WI38 (cell line): Measurements from ENCODE around the gene WWC2.
A peak's percentile ranks its signal among the peaks of the same experiment; 100 is the strongest.

Experiments
- H3K4me3 ChIP-seq: 2 replicates; pipeline ENCODE4 v1.5.1; 2011; ENCODE audit warnings: low read depth, mild to moderate bottlenecking, control low read depth, low read length
- CTCF ChIP-seq: IDR thresholded peaks from 2 replicates; pipeline ENCODE4 v1.5.1; 2012; ENCODE audit warnings: low read depth, mild to moderate bottlenecking, control low read depth, low read length

WWC2 gene

GRCh38 chr4:183100827-183101226 is 1.8 kb downstream of the WWC2 start:
- TF ChIP-seq CTCF: no peak
- H3K4me3 ChIP-seq: peak overlapping the region; percentile 90

DNA sequence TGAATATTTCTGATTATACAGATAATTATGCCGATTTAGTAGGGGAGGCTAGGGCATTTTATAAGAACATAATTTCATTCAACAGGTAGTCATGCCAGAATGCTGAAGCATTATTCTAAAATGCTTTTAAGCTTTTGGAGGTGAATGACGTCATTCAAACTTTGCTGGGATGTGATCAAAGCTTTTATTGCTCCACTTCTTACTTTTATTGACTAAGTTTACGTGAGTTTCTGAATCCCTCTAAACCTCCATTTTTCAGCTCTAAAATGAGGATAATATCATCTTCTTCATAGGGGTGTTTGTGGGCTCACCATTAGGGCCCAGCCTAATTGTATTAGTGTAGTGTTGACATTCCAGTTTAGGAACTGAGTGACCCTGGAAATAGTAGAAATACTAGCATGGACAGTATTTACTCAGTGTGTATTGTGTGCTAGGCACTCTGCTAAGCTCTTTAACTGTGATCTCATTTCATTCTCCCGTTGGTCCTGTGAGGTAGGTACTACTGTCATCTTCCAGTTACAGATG is 3.0 kb downstream of the WWC2 start:
- no peak overlapping the region for H3K4me3 ChIP-seq
- no peak for TF ChIP-seq CTCF

GRCh38 chr4:183105092-183105491 is 6.0 kb downstream of the WWC2 start:
- no peak for TF ChIP-seq CTCF

GRCh38 chr4:183106839-183107238 is 7.8 kb downstream of the WWC2 start:
- no peak overlapping the region for H3K4me3 ChIP-seq
- TF ChIP-seq CTCF: no peak; the same call in 1 of the 2 replicates

More at GRCh38 chr4:183105092-183105491, 6.0 kb downstream of the WWC2 start:
- no peak overlapping the region for H3K4me3 ChIP-seq

GRCh38 chr4:183107891-183108459 is 8.9 kb downstream of the WWC2 start:
- no peak for TF ChIP-seq CTCF
- H3K4me3 ChIP-seq: no peak overlapping the region

- no peak for TF ChIP-seq CTCF
- H3K4me3 ChIP-seq: no peak overlapping the region
These were observed 11.2 kb downstream of the WWC2 start for GRCh38 chr4:183110244-183110643.

GRCh38 chr4:183111452-183111885 is 12.4 kb downstream of the WWC2 start:
- no peak overlapping the region for H3K4me3 ChIP-seq
- TF ChIP-seq CTCF: no peak
